NB4 (cell line): ENCODE data around the gene HRG.

Experiments
- DNase-seq: peaks from one replicate; pipeline ENCODE4 v3.0.0; 2010; ENCODE audit warnings: low read depth
- H3K4me3 ChIP-seq: one replicate; pipeline ENCODE4 v1.5.1; 2011; ENCODE audit warnings: mild to moderate bottlenecking, low read depth, low read length, moderate library complexity
- MYC ChIP-seq: IDR thresholded peaks from 2 replicates; pipeline ENCODE4 v1.6.1; 2011; ENCODE audit warnings: low read depth, low read length
- POLR2A ChIP-seq: IDR thresholded peaks from 2 replicates; pipeline ENCODE4 v1.6.1; 2011; ENCODE audit warnings: mild to moderate bottlenecking; ENCODE audit not compliant: insufficient read length; ENCODE audit errors: extremely low read depth
- TF ChIP-seq, protein P1 (sequence below): IDR thresholded peaks from one replicate; pipeline ENCODE4 v1.5.1; 2012; ENCODE audit warnings: low read depth, low read length
- TF ChIP-seq, protein P2 (sequence below): IDR thresholded peaks from 2 replicates; pipeline ENCODE4 v1.6.1; 2011; ENCODE audit warnings: low read depth, low read length

HRG gene

DNA sequence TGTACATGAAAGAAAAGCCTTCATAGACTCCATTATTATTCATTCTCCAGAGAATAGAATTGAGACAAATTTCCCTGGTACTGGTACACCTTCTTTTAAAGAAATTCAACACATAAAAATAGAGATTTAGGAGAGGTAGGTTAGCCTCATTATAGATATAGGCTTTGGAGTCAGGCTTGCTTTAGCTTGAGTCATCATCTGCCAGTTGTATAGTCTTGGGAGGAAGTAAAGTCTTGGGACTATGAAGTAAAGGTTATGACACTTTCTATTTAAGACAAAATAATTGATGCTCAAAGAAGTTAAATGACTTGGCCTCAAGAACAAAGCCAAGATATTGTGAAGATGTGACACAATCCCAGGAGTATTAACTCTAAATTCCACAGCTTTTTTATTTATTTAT lies 4.3 kb downstream of the HRG start:
- H3K4me3 ChIP-seq: no peak overlapping the region
- no peak for DNase-seq
- TF ChIP-seq, protein P1, sequence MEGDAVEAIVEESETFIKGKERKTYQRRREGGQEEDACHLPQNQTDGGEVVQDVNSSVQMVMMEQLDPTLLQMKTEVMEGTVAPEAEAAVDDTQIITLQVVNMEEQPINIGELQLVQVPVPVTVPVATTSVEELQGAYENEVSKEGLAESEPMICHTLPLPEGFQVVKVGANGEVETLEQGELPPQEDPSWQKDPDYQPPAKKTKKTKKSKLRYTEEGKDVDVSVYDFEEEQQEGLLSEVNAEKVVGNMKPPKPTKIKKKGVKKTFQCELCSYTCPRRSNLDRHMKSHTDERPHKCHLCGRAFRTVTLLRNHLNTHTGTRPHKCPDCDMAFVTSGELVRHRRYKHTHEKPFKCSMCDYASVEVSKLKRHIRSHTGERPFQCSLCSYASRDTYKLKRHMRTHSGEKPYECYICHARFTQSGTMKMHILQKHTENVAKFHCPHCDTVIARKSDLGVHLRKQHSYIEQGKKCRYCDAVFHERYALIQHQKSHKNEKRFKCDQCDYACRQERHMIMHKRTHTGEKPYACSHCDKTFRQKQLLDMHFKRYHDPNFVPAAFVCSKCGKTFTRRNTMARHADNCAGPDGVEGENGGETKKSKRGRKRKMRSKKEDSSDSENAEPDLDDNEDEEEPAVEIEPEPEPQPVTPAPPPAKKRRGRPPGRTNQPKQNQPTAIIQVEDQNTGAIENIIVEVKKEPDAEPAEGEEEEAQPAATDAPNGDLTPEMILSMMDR: no peak
- no peak for TF ChIP-seq MYC
- TF ChIP-seq, protein P2, sequence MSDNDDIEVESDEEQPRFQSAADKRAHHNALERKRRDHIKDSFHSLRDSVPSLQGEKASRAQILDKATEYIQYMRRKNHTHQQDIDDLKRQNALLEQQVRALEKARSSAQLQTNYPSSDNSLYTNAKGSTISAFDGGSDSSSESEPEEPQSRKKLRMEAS: no peak
- TF ChIP-seq POLR2A: no peak

DNA sequence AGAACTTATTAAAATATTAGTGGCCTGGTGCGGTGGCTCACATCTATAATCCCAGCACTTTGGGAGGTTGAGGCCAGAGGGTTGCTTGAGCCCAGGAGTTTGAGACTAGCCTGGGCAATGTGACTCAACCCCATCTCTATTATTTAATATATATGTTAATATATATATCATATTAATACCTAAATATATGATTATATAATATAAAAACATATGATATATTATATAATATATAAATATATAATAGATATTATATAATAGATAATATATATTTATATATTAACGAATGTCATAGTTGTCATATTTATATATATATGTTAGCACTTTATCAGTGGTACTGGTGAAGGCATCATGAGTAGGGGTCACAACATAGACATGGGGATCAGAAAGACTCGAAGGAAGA lies 5.2 kb downstream of the HRG start:
- no peak overlapping the region for H3K4me3 ChIP-seq
- TF ChIP-seq POLR2A: no peak
- TF ChIP-seq, protein P2: no peak
- TF ChIP-seq MYC: no peak
- TF ChIP-seq, protein P1: no peak
- DNase-seq: no peak

DNA sequence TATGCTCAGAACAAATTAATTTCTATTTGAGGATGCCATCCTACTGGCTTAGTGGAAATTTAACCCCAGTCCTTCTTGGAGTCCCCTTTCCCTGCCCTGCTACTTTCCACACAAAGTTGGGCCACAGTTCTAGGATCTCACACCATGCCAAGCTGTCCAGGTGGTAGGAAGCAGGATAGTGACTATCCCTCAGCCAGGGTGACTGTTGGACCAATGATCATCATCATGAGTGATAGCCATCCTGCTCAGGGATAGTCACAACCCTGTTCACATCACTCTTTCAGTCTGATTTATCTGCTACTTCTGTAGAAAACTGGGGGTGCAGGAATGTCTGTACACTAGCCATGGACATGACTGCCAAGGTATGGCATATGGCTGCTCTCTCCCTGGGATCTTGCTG lies 12.8 kb downstream of the HRG start:
- H3K4me3 ChIP-seq: no peak overlapping the region
- TF ChIP-seq, protein P2: no peak
- TF ChIP-seq POLR2A (no peak), MYC (no peak)
- TF ChIP-seq, protein P1: no peak
- no peak for DNase-seq

DNA sequence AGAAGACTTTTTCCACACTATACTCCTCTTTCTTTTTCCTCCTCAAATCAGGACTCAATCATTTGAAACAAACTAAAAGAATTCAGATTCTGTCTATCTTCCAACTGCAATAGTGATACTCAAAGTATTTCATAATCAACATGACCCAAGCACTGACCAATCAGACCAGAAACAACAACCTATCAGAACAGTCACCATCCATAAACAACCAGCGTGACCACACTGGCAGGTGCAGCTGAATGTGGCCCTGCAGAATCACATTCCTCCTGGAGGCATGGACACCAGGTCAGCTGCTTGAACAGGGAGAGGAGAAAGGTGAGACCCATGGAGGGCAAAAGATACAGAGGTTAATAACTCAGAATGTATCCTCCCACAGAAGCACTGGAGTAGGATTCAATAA lies 13.3 kb downstream of the HRG start:
- no peak for DNase-seq
- H3K4me3 ChIP-seq: no peak overlapping the region
- no peak for TF ChIP-seq MYC
- TF ChIP-seq, protein P2: no peak
- no peak for TF ChIP-seq POLR2A
- TF ChIP-seq, protein P1: no peak

DNA sequence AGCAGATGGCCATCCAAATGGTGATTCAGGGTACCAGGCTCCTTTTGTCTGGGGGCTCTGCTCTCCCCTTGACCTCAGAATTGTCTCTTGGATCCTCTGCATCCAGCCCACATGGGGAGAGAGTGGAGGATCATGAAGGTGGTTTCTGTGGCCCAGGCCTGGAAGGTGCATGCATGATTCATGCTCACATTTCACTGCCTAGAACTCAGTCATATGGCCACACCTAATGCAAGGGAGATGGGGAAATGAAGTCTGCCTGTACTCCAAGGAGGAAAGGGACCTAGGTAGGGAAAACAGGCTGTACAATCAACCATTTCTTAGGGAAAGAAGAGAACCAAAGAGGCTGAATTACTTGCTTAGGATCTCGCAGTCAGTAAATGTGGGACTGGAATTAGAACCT lies 15.1 kb downstream of the HRG start:
- TF ChIP-seq, protein P2: no peak
- no peak for TF ChIP-seq POLR2A
- no peak for TF ChIP-seq MYC
- TF ChIP-seq, protein P1: no peak
- DNase-seq: no peak
- H3K4me3 ChIP-seq: no peak overlapping the region

DNA sequence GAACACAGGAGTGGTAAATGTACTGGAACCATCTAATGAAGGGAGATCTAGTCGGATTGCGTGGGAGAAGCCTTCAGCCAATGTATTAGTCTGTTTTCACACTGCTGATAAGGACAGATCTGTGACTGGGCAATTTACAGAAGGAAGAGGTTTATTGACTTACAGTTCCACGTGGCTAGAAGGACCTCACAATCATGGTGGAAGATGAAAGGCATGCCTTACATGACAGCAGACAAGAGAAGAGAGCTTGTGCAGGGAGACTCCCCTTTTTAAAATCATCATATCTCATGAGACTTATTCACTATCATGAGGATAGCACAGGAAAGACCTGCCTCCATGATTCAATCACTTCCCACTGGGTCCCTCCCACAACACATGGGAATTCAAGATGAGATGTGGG lies 17.0 kb downstream of the HRG start:
- DNase-seq: no peak
- TF ChIP-seq, protein P1: no peak
- TF ChIP-seq, protein P2: no peak
- TF ChIP-seq POLR2A (no peak), MYC (no peak)
- H3K4me3 ChIP-seq: no peak overlapping the region
